IPS DF 6.9 (cell line): ENCODE data around the gene PRR5L.
"Not testable (repeated sequence)": the region's sequence is repeated elsewhere in the genome, so short reads cannot be mapped to it uniquely, and the experiment has no call there.

Experiments
- DNase-seq: peaks from one replicate; pipeline ENCODE4 v3.0.0-alpha.2; 2013; ENCODE audit warnings: low read depth, low spot score
- H3K27ac ChIP-seq: one replicate; pipeline ENCODE4 v1.5.1; 2013; ENCODE audit warnings: low read length, control low read depth
- H3K27me3 ChIP-seq: 2 replicates; pipeline ENCODE4 v1.6.1; 2013; ENCODE audit warnings: mild to moderate bottlenecking, low read length; ENCODE audit not compliant: control insufficient read depth, insufficient read depth
- H3K36me3 ChIP-seq: 2 replicates; pipeline ENCODE4 v1.6.1; 2013; ENCODE audit warnings: low read length; ENCODE audit not compliant: control insufficient read depth, insufficient read depth
- H3K4me1 ChIP-seq: 2 replicates; pipeline ENCODE4 v1.6.1; 2013; ENCODE audit warnings: low read length; ENCODE audit not compliant: control insufficient read depth, insufficient read depth
- H3K4me3 ChIP-seq: 2 replicates; pipeline ENCODE4 v1.5.1; 2013; ENCODE audit warnings: mild to moderate bottlenecking, low read length
- H3K9me3 ChIP-seq: 2 replicates; pipeline ENCODE4 v1.6.1; 2013; ENCODE audit warnings: low read length, inconsistent platforms; ENCODE audit not compliant: control insufficient read depth, insufficient read depth
- WGBS: extraction: QIAGEN DNeasy Blood & Tissue Kit; methylation state at CpG from one replicate; pipeline ENCODE4 v1.1.7; 2013; ENCODE audit warnings: mixed read lengths, missing lambda C conversion rate; ENCODE audit not compliant: insufficient read length, insufficient coverage; 5-methylcytosine and 5-hydroxymethylcytosine counted together

PRR5L gene

DNA sequence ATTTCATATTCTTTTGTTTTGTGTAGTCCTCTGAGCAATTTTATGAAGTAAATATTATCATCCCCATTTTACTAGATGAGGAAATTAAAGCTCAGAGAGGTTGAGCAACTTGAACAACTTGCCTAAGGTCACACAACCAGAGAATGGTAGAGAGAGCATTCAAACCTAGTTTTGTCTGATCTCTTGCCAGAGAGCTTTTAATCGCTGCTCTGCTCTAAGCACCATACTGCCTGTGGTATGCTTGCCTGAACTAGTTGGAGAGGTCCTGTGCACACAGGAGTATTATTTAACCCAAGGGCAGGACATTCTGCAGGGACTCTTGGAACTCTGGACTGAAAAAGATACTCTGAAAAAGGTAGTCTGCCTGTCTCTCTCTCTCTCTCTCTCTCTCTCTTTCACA lies 175.5 kb downstream of the PRR5L start:
- 0 out of 2 replicates have a peak, but pooled peaks cover 2% of the 10 kb centered on the region for H3K27me3 ChIP-seq
- WGBS: no CpG with 5 or more reads among the region's 1 CpG
- H3K4me3 ChIP-seq: no peak overlapping the region
- no peaks in the 10 kb centered on the region for H3K36me3 ChIP-seq
- H3K9me3 ChIP-seq: no peaks in the 10 kb centered on the region
- H3K27ac ChIP-seq: no peak overlapping the region
- no peak for DNase-seq
- H3K4me1 ChIP-seq: no peaks in the 10 kb centered on the region

DNA sequence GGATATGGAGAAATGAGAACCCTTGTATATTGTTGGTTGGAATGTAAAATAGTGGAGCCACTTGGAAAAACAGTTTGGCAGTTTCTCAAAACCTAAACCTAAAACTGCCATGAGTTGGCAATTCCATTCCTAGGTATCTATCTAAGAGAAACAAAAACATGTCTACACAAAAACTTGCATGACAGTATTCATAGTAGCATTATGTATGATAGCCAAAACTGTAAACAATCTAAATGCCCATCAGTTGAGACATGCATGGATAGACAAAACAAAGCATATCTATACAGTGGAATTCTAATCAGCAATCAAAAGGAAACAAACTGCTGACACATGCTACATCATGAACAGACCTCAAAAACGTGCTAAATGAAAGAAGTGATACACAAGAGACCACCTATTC lies 179.1 kb downstream of the PRR5L start:
- H3K4me1 ChIP-seq: no peaks in the 10 kb centered on the region
- H3K27ac ChIP-seq: no peak overlapping the region
- WGBS: no CpG with 5 or more reads among the region's 1 CpG
- H3K36me3 ChIP-seq: 0 out of 2 replicates have a peak, but pooled peaks cover 2% of the 10 kb centered on the region
- no peak for DNase-seq
- 0 out of 2 replicates have a peak, but pooled peaks cover 2% of the 10 kb centered on the region for H3K27me3 ChIP-seq
- no peaks in the 10 kb centered on the region for H3K9me3 ChIP-seq
- H3K4me3 ChIP-seq: no peak overlapping the region

DNA sequence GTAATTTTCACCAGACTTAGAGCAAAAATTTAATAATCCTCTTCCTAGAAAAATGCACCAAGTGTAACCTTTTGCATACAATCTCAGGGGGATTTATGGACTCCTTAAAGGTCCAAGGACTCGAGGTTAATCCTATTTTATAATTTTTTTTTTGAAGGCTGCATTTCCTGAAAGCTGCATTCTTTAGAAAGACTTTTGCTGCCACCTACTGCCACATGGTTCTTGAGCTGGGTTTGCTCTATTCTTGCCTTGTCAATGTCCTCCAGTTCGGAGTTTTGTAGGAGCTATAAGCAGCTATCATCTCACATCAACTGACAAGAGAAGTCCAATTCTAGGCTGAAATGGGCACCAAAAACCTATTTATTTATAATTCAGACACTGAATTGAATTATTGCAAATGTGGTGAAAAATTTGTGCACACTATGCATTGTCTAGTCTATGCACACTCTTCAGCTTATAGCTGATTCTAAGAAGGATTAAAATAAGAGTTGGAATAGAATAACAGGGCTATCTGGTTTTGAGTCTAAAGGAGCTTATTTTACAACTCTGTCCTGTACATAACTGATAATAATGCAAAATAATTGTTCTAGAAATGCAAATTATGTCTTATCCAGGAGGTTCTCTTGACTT lies 182.7 kb downstream of the PRR5L start:
- no peak for DNase-seq
- 0 out of 2 replicates have a peak, but pooled peaks cover 2% of the 10 kb centered on the region for H3K36me3 ChIP-seq
- no peaks in the 10 kb centered on the region for H3K4me1 ChIP-seq
- no peaks in the 10 kb centered on the region for H3K9me3 ChIP-seq
- H3K4me3 ChIP-seq: no peak overlapping the region
- H3K27ac ChIP-seq: no peak overlapping the region
- no CpG with 5 or more reads among the region's 2 CpGs for WGBS
- no peaks in the 10 kb centered on the region for H3K27me3 ChIP-seq

DNA sequence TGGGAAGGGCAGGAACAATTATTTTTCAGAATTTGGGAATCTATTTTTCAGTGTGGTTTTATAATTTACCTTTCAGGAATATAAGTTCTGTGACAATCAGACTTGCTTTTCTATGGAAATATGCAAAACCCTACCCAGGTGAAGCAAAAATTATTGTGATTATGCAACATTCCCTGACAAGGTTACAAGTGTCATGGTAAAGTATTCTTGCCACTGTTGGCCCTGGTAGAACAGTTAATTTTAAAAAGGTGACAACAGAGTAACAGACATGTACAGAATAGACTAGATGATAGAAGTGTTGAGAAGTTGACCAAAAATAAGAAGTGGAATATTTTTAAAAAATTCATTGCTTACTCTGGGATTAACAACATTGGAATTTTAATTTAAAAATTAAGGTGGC lies 184.7 kb downstream of the PRR5L start:
- no peak for DNase-seq
- H3K4me3 ChIP-seq: no peak overlapping the region
- no peaks in the 10 kb centered on the region for H3K9me3 ChIP-seq
- H3K4me1 ChIP-seq: no peaks in the 10 kb centered on the region
- H3K27me3 ChIP-seq: no peaks in the 10 kb centered on the region
- H3K36me3 ChIP-seq: 0 out of 2 replicates have a peak, but pooled peaks cover 2% of the 10 kb centered on the region
- H3K27ac ChIP-seq: no peak overlapping the region

DNA sequence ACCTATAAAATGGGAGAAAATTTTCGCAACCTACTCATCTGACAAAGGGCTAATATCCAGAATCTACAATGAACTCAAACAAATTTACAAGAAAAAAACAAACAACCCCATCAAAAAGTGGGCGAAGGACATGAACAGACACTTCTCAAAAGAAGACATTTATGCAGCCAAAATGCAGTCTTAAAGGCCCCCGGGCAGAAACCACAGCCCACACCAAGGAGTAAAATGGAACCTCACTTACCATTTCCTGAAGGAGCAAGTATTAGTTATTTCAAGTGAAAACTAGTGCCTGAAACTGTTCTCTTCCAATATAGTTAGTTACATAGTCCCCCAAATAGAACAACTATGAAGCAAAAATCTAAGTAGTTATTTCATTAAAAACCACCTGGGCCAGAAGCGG lies 187.0 kb downstream of the PRR5L start:
- DNase-seq, H3K27me3 ChIP-seq, H3K4me3 ChIP-seq, H3K4me1 ChIP-seq, H3K27ac ChIP-seq, H3K9me3 ChIP-seq, H3K36me3 ChIP-seq: not testable (repeated sequence)
- WGBS: no CpG with 5 or more reads among the region's 4 CpGs

DNA sequence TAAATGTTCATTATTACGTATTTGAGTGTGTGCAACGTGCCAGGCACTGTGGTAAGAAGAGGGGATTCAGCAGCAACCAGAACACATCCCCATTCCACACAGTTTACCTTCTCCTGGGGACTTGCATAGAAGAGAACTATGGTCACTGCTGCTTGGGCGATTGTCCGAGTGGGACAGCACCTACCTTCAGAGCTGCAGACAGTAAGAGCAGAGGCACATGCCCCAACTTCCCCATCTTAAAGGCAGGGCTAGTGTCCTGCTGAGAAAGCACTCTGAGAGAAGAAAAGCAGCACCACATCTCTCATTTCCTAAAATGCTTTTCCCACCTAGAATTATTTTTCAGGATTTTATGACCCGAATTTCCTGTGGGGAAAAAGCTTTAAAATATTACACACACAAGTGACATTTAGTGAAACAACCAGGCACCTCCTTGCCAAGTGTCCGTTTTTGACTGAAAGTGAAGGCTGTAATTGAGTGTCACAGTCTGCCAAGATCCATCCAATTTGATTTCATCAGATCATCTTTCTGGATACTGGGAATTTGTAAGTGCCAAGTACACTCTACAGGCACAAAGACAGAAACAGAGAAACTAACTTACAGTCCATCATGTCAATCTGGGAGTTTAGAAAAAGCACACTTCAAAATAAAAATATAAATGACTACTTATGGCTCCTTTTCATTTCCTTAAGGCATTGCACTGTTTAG lies 189.4 kb downstream of the PRR5L start:
- H3K9me3 ChIP-seq: no peaks in the 10 kb centered on the region
- peaks cover 6% of the 10 kb centered on the region; the same call in 1 of the 2 replicates for H3K36me3 ChIP-seq
- no peaks in the 10 kb centered on the region for H3K27me3 ChIP-seq
- WGBS: no CpG with 5 or more reads among the region's 6 CpGs
- H3K4me3 ChIP-seq: no peak overlapping the region
- DNase-seq: no peak
- H3K27ac ChIP-seq: no peak overlapping the region
- no peaks in the 10 kb centered on the region for H3K4me1 ChIP-seq

DNA sequence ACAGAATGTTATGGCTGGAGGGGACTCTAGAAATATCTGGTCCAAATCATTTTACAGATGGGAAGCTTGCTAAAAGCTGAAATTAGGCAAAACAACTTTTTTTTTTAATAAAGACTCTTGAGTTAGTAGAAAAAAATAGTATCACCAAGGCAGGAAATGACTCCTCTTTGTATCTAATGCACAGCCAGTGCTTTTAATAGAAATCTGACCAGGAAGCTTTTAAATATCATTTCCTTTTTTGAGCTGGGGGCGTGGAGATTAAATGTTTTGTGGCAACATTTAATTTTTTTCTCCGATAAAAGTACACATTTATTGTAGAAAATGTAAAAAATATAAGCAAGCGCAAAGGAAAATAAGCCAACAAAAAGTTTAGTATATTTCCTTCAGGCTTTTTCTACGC lies 191.5 kb downstream of the PRR5L start:
- no peak overlapping the region for H3K4me3 ChIP-seq
- no peaks in the 10 kb centered on the region for H3K27me3 ChIP-seq
- H3K27ac ChIP-seq: no peak overlapping the region
- no peak for DNase-seq
- no peaks in the 10 kb centered on the region for H3K9me3 ChIP-seq
- H3K4me1 ChIP-seq: no peaks in the 10 kb centered on the region
- WGBS: no CpG with 5 or more reads among the region's 4 CpGs
- H3K36me3 ChIP-seq: peaks cover 11% of the 10 kb centered on the region; the same call in 1 of the 2 replicates

DNA sequence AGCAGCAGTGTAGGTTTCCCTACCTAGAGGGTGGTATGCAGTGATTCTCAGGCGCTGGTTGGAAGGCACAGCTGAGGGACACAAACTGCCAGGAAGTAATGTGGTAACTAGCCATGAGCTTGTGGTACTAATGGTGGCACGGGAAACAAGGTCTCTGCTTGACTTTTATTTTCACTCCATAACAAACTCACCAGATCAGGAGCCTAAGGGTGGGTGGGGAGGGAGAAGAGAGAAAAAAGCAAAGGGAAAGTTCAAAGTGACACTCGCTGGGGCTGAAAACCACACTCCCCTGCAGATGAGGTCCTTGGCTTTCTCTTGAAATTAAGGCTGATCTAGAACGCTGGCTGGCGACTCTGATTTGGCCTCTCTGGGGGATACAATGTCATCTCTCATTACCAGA lies 192.0 kb downstream of the PRR5L start:
- no CpG with 5 or more reads among the region's 5 CpGs for WGBS
- Histone ChIP-seq H3K9me3 (no peaks in the 10 kb centered on the region), H3K36me3 (peaks cover 11% of the 10 kb centered on the region; the same call in 1 of the 2 replicates), H3K27ac (no peak overlapping the region), H3K4me1 (no peaks in the 10 kb centered on the region), H3K4me3 (no peak overlapping the region), H3K27me3 (no peaks in the 10 kb centered on the region)
- no peak for DNase-seq

DNA sequence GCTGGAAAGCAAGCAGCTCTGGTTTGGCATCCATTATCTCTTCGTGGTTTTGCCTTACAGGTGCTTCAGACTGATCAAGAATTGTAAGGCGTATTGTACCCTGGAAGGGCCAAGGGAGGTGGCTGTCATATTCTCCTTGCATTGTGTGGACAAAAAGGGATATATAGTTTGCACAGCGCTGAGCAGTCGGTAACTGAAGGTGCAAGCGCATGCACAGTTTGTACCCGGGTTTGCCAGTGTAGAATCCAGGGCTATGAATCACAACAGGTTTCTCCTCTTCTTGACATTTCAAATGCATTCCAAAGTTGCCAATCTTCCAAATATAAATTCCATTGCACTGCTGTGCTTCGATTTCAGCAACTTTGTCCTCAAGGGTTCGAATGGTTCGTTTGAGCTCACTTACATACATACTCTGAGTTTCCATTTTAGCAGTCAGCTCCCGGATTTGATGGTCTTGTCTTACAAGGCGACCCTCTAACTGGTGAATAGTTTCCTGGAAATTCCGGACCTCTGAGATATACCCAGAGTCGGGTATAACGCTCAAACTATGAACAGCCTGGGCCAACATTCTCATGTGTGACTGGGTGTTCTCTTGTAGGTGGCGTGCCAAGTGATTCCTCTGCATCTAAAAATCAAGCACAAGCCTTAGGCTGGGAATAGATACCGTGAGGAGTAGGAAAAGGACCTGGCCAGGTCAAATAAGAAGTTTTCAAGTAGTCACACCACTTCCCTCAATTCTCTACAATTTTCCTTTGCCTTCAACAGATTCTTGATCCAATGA lies 194.1 kb downstream of the PRR5L start:
- Histone ChIP-seq H3K27me3 (no peaks in the 10 kb centered on the region), H3K9me3 (no peaks in the 10 kb centered on the region), H3K4me1 (no peaks in the 10 kb centered on the region), H3K27ac (no peak overlapping the region), H3K36me3 (peaks cover 11% of the 10 kb centered on the region; the same call in 1 of the 2 replicates), H3K4me3 (no peak overlapping the region)
- no CpG with 5 or more reads among the region's 16 CpGs for WGBS
- no peak for DNase-seq

DNA sequence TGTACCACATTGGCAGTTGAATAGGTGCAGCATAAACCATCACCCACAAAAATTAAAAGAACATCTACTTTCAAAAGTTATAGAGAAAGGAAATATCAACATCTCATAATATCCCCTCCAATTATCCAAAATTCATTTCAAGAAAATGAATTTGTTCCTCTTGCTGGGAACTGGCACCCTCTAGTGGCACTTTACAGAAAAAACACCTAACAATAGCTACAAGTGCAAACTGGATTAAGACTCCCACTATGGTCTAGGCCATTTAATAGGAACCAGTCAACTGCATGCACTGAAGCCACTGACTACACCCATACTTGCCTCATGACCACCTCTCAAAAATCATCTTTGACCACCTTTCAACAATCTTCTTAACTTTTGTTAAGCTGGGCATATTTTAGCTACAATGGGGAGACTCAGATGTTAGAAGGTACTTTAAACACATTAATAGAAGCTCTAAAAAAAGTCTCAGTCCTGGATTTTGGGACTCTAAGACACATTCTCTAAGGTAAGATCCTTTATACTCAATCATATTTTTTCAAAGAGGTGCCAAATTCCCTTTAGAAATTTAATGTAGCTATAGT lies 196.7 kb downstream of the PRR5L start:
- no peaks in the 10 kb centered on the region for H3K4me1 ChIP-seq
- DNase-seq: peak; percentile 27
- H3K36me3 ChIP-seq: peaks cover 9% of the 10 kb centered on the region; the same call in 1 of the 2 replicates

More for the DNA sequence above, 196.7 kb downstream of the PRR5L start:
- no peak overlapping the region for H3K4me3 ChIP-seq
- no peak overlapping the region for H3K27ac ChIP-seq
- no peaks in the 10 kb centered on the region for H3K27me3 ChIP-seq
- H3K9me3 ChIP-seq: no peaks in the 10 kb centered on the region
